ENCODE measurements around the gene C2CD4D. TPM values are rescaled to one million over a fixed set of nuclear protein-coding genes. Genes with fewer than 3 reads are reported as not detected.

C2CD4D gene
- polyA plus RNA-seq, 2 of the 4 experiments (the other 2 are of a cell fraction), result not detected

- ChIA-PET CTCF (interaction anchor here (1.5 to 1.9 kb wide), 2 partner anchors 10 to 35 kb away, joined by 5 to 8 read pairs; partner anchors contain the start of gene TDRKH), POLR2A (interaction anchor here (1.2 kb wide), 1 partner anchor 11 kb away, joined by 3 read pairs; the partner anchor contains the start of gene TDRKH)
- no peaks in the 10 kb centered on the region for H3K9me3 ChIP-seq
- WGBS (ENCODE audit: missing lambda C conversion rate), result 81% methylated on average over 12 of the region's 12 CpGs
- TF ChIP-seq POLR2AphosphoS2 (conservative IDR thresholded peaks at IDR 0.05; ENCODE audit: low read length), result no peak
- TF ChIP-seq CHD4 (IDR thresholded peaks at IDR 0.05; ENCODE audit: borderline replicate concordance), result no peak
- no peak for TF ChIP-seq HEYL (CRISPR knock-in tag; IDR thresholded peaks at IDR 0.05)
- TF ChIP-seq REST (IDR thresholded peaks at IDR 0.05), result no peak
- TF ChIP-seq PBX3 (IDR thresholded peaks at IDR 0.05), result no peak
- DNase-seq (ENCODE audit: low read depth in 1 of 2, low spot score in 1 of 2) (no peak), ATAC-seq (no peak), FAIRE-seq (no peak)
- H3K4me2 ChIP-seq, result no peak overlapping the region
- H3K4me3 ChIP-seq, result no peak overlapping the region
- no peak overlapping the region for H3K27ac ChIP-seq
- H3K4me1 ChIP-seq, result no peaks in the 10 kb centered on the region
Measured at GRCh38 chr1:151801310-151801820, 38.3 kb downstream of the C2CD4D start.

GRCh38 chr1:151800830-151801229 lies 38.8 kb downstream of the C2CD4D start:
- TF ChIP-seq RCOR1 (IDR thresholded peaks at IDR 0.05; ENCODE audit: low read depth, low read length) (no peak), BHLHE40 (IDR thresholded peaks at IDR 0.05; ENCODE audit: low read depth, low read length) (no peak), RNF2 (IDR thresholded peaks at IDR 0.05; ENCODE audit: borderline replicate concordance, low read depth) (no peak), BCL3 (IDR thresholded peaks at IDR 0.05) (no peak), REST (IDR thresholded peaks at IDR 0.05) (no peak)
- no peaks in the 10 kb centered on the region for H3K9me3 ChIP-seq
- H3K4me3 ChIP-seq, result no peak overlapping the region
- DNase-seq (ENCODE audit: low read depth in 1 of 2, low spot score in 1 of 2), result no peak
- WGBS (ENCODE audit: missing lambda C conversion rate), result 33% methylated on average over 8 of the region's 8 CpGs
- no peaks in the 10 kb centered on the region for H3K4me1 ChIP-seq
- ChIA-PET CTCF (no interaction called here), POLR2A (no interaction called here)
- ATAC-seq, result no peak
- H3K27ac ChIP-seq, result no peak overlapping the region
- no peak for FAIRE-seq
- no peak overlapping the region for H3K4me2 ChIP-seq
